HT-29 (cell line): ENCODE results near the gene PMM1. TPM values are rescaled to one million over a fixed set of nuclear protein-coding genes. Genes with fewer than 3 reads are reported as not detected.
A peak's percentile ranks its signal among the peaks of the same experiment; 100 is the strongest.
"Not testable (repeated sequence)": the region's sequence is repeated elsewhere in the genome, so short reads cannot be mapped to it uniquely, and the experiment has no call there.

Experiments used
- DNase-seq: peaks from one replicate; pipeline ENCODE4 v3.0.0-alpha.2; 2015; ENCODE audit warnings: low spot score
- total RNA-seq: library from RNA; depleted of rRNA; stranded (reverse); fragments of >200 nt; shearing (Covaris generic); gene quantifications from 2 replicates; pipeline ENCODE4 v1.2.3, GENCODE V29; 2014

Gene PMM1
- total RNA-seq, 1 experiment from 2014 or later = 22.5 TPM

- DNase-seq = peak; percentile 76
Observed at GRCh38 chr22:41596776-41597634, 7.4 kb upstream of the PMM1 start.

- DNase-seq = no peak
Observed at GRCh38 chr22:41595703-41596102, 6.1 kb upstream of the PMM1 start.

- not testable (repeated sequence) for DNase-seq
Observed at GRCh38 chr22:41593336-41593960, 3.8 kb upstream of the PMM1 start.

- DNase-seq = no peak
Observed at GRCh38 chr22:41587347-41587723, 2.3 kb downstream of the PMM1 start.

GRCh38 chr22:41585898-41586297 is 3.7 kb downstream of the PMM1 start:
- DNase-seq = no peak

GRCh38 chr22:41584881-41585280 is 4.8 kb downstream of the PMM1 start:
- DNase-seq = no peak

- DNase-seq = no peak
Observed at GRCh38 chr22:41582694-41583093, 6.9 kb downstream of the PMM1 start.

GRCh38 chr22:41579997-41580355 is 9.7 kb downstream of the PMM1 start:
- no peak for DNase-seq

- DNase-seq = no peak
Observed at GRCh38 chr22:41579297-41579996, 10.2 kb downstream of the PMM1 start.

GRCh38 chr22:41578818-41579217 is 10.8 kb downstream of the PMM1 start:
- DNase-seq = no peak

- no peak for DNase-seq
Observed at GRCh38 chr22:41578114-41578513, 11.5 kb downstream of the PMM1 start.

GRCh38 chr22:41576877-41577276 is 12.8 kb downstream of the PMM1 start:
- DNase-seq = peak; percentile 78

- no peak for DNase-seq
Observed at GRCh38 chr22:41575533-41575932, 14.1 kb downstream of the PMM1 start.

- no peak for DNase-seq
Observed at GRCh38 chr22:41574847-41575381, 14.7 kb downstream of the PMM1 start.

- DNase-seq = no peak
Observed at GRCh38 chr22:41573677-41574076, 16.0 kb downstream of the PMM1 start.

- not testable (repeated sequence) for DNase-seq
Observed at GRCh38 chr22:41572305-41572704, 17.3 kb downstream of the PMM1 start.

- DNase-seq = no peak
Observed at GRCh38 chr22:41571786-41572185, 17.9 kb downstream of the PMM1 start.

- DNase-seq = no peak
Observed at GRCh38 chr22:41570221-41570620, 19.4 kb downstream of the PMM1 start.

GRCh38 chr22:41568811-41569210 is 20.8 kb downstream of the PMM1 start:
- DNase-seq = no peak

- DNase-seq = no peak
Observed at GRCh38 chr22:41567512-41567768, 22.2 kb downstream of the PMM1 start.

- DNase-seq = peak; percentile 32
Observed at GRCh38 chr22:41565403-41566054, 24.1 kb downstream of the PMM1 start.

GRCh38 chr22:41564563-41564962 is 25.1 kb downstream of the PMM1 start:
- no peak for DNase-seq
